T1000 (cell line): Measurements from ENCODE around the gene NKG7.
A peak's percentile ranks its signal among the peaks of the same experiment; 100 is the strongest.

Experiments
- DNase-seq: peaks from one replicate; lab custom pipeline; 2025; ENCODE audit warnings: mixed read lengths; lab: John Stamatoyannopoulos, UW

The NKG7 gene

DNA sequence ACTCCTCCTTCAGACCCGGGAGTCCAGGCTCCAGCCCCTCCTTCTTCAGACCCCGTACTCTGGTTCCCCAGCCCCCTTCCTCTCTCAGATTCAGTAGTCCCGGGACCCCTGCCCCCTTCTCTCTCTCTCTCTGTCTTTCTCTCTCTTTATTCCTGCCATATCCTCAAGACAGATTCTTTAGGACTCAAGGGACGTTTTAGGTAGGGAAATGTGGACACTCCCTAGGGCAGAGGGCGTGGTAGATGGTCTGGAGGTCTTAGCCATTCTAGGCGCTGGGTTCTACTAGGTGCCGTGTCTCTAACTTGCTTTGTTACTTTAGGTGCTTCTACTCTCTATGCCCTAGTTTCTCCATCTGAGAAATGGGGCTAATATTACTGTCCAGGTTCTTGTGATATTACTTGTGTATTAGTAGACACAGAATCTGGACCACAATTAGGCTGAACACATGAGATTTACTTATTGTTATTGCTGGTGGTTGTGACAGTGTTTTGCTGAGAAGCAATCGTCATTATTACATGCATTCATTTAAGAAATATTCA lies 18.7 kb upstream of the NKG7 start:
- DNase-seq, result no peak

DNA sequence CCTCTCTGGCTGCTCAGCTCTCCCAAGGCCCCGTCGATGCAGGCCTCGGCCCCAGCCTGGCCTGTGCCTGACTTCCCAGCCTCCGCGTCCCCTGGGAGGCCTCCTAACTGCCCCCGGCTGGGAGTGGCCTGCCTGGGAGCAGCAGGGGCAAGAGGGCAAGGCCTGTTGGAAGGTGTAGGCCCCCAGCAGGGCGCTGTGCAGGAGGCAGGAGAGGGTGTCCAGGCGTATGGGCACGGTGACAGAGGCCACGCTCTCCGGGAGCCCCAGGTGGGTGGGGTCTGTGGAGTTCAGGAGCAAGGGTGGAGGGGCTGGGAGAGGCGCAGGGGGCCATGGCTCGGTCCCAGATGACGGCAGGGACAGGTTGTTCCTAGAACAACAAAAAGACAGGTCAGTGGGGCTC lies 16.7 kb upstream of the NKG7 start:
- no peak for DNase-seq

DNA sequence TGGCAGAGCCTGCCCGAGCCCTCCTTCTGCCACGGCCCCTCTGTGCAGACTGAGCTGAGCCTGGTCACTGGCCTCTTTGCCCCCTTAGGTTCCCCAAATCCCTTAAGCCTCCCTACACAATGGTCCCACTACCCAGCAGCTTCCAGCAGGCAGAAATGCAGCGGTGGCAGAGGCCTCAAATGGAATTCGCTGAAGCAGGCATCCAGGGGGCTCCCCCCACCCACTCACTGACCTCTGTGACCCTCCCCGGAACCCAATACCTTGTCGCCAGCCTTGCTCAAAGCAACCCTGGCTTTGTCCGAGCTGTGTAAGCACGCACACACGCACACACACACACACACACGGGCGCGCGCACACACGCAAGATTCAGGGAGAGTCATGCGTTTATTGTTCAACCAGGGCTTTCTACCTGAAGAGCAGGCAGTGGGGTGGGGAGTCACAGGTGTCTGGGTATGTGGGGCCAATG lies 15.5 kb upstream of the NKG7 start, which contains the start of gene LIM2:
LIM2 (minus strand) TSS at position 51 of the 466 bp plus-strand sequence. CDS start 531 bp downstream, outside the sequence.
- no peak for DNase-seq

DNA sequence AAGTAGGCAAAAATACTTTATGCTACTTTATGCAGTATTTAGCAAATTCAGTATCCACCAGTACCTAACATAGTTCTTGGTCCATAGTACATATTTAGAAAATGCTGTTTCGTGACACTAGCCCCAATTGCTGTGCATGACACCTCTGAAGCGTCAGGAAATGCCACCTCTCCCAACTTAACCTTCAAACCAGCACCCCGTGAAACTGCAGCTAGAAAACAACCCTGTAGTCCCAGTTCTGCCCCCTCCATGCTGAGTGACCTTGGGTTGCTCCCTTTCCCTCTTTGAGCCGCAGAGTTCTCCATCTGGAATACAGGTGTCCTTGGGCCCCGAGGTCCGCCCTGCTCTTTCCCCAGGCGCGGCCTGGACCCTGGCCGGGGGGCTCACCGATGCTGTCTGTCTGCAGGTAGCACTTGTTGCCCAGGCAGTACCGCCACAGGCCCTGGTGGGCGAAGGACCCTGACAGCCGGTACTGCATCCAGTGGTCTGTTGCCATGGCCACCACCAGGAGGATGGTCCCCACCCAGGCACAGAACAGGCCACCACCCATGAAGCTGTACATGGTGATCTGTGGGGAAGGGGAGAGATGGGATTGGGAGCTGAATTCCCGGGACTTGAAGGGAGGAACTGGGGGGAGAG lies 14.5 kb upstream of the NKG7 start:
- no peak for DNase-seq

DNA sequence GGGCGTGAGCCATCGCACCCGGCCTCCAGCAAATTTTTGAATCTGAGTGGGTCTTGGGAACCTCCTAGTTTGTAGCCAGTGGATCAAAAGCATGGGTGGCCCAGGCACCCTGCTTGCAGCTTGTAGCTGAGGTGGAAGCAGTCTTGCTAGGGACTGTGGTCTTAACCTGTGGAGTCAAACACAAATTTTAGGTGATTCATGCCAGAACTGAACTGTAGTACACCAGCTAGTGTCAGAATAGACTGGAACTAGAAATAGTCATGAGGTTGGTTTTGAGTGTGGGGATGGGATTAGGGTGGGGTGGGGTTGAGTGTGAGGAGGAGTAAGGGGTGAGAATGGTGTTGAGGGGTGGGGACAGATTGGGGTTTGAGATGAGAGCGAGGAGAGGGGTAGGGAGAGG lies 9.6 kb upstream of the NKG7 start:
- no peak for DNase-seq

DNA sequence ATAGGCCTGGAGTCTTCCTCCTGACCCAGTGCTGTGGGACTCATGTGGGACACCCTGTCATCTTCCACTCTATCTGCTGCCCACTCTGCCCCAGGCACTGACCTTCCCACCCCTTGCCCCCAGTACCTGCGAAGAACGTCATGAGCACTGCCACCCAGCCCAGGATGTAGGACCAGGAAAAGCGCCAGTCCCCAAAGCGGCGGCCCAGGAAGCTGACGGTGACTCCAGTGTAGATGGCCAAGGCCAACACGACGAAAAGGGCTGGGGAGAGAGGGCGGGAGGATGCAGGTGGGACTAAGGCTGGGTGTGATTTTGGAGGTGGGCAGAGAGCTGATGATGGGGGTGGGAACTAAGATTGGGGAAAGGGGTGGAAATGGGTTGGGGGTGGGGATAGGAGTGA lies 7.9 kb upstream of the NKG7 start:
- DNase-seq, result no peak

DNA sequence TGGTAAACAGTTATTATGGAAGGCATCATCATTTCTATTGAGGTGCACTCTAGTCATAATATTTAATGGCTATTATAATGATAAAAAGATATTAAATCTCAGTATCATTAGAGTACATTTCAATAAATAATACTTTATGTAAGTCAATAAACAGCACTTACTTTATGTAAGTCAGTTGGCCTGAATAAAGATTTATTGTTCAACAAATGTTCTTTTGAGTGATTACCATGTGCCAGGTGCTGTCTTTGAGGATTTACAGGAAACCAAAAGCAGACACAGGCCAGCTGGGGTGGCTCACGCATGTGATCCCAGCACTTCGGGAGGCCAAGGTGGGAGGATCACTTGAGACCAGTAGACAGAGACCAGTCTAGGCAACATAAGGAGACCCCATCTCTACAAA lies 5.0 kb upstream of the NKG7 start:
- DNase-seq, result no peak

DNA sequence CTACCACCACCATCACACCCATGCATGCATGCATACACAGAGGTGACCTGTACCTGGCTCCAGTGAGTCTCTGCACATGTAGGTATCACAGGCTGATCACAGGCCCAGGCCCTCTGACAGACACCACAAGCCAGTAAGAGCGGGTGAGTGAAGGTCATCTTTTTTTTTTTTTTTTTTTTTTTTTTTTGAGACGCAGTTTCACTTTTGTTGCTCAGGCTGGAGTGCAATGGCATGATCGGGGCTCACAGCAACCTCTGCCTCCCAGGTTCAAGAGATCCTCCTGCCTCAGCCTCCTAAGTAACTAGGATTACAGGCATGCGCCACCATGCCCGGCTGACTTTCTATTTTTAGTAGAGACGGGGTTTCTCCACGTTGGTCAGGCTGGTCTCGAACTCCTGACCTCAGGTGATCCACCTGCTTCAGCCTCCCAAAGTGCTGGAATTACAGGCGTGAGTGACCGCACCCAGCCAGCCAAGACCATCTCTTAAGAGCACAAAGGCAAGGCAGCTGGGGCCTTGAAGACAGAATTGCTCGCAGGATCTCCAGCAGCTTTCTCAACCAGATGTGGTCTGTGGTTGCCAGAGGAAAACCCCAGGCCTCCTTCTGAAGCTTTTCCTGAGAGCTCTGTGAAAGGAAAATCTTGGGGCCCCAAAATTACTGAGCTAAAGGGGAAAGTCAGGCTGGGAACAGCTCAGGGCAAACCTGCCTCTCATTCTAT lies 3.2 kb upstream of the NKG7 start:
- DNase-seq, result no peak

DNA sequence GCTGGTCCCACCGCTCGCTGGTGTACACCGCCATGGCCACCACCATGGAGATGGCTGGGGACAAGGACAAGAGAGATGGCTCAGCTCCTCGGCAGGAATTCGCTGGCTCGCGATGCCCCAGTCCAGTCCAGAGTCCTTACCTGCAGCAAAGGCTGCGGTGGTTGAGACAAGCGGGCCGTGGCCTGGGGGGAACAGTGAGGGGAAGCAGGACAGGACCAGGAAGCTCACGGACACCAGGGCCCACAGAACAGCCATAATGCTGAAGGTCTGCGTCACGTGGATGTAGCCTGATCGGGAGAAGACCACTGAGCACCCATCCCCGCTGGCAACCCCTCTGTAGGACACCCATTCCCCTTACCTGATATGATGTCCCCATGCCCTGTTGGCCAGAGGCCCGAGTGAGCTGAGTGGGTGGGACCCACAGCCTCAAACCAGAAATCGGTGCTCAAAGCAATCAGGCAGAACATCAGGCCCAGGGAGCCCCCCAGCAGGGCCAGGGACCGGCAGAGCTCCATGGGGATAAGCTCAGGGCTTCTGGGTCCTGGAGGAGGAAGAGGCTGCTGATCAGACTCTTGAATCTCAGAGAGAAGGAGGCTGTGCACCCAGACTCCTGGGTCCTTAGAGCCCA lies 319 bp downstream of the NKG7 start:
- DNase-seq, result no peak

DNA sequence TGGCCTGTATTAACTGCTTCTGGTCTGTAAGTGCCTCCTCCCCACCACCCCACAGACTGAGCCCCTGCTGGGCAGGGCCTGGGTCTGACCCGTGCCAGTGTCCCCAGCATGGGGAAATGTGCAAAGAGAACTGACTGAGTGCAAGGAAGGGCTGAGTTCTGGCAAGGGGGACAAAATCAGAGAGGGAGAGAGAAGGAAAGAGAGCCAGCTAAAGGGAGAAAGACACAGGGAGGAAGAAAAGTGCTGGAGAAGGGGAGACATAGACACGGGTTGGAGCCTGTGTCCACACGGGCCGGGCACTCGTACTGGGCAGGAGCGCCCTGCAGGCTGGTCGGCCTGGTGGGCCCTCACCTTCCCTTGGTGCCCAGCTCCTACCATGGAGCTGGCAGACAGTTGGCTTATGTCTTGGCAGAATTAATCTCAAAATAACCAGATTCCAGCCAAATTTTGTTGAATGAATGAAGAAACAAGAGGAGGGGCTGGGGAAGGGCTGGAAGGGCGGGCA lies 1.2 kb downstream of the NKG7 start:
- no peak for DNase-seq

DNA sequence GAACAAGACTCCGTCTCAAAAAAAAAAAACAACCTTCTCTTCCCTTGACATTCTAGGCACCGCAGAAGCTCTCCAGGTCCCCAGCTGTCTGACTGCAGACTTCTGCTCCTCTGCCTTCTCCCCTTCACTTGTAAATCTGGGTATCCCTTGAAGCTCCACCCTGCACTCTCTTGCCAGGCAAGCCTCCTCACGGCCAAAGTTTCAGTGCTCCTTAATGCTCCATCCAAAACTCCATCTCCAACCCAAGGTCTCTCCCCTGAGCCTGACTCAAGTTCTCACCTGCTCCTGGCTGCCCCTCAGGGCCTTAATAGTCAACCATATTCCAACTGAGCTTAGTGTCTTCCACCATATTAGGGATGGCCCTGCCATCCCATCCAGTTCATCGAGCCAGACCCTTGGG lies 2.2 kb downstream of the NKG7 start:
- no peak for DNase-seq

DNA sequence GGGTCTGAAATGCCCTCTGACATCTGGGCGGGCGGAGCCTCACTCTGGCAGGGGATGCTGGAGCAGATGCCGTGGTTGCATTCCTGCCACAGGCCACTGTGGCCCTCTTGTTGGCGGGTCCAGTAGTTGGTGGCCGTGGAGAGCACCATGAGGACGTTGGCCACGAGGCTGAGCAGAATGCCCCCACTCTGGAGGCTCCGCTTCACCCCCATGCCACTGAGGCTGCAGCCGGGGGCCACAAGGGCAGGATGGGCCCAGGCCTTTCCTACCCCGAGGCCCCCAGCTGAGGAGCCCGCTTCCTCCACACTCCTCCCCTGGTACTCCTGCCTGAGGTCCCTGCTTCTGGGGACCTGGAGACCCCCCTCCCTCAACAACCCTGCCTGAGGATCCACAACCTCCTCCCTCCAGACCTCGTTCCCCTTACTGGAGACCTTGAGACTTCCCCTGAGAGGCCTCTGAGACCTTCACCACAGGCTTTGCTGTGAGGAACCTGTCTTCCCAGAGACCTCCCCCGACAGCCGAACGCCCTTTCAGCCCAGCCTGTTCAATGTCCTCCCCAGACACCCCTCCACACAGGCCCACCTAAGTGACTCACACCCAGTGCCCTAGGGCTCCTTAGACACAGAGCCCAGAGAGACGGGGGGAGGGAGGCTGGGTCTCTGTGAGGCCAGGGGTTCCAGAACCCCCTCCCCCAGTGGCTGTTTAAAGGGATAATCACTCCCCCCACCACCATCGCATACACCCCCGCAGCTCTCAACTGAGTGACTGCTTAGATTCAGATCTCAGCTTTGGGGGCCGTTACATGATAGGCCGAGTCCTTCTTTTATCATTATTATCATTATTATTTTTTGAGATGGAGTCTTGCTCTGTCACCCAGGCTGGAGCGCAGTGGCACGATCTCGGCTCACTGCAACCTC lies 3.8 kb downstream of the NKG7 start, which contains the start of gene CLDND2:
CLDND2 (minus strand) TSS at position 638 of the 917 bp plus-strand sequence; CDS start at position 212, 426 bp downstream.
- DNase-seq, result no peak

DNA sequence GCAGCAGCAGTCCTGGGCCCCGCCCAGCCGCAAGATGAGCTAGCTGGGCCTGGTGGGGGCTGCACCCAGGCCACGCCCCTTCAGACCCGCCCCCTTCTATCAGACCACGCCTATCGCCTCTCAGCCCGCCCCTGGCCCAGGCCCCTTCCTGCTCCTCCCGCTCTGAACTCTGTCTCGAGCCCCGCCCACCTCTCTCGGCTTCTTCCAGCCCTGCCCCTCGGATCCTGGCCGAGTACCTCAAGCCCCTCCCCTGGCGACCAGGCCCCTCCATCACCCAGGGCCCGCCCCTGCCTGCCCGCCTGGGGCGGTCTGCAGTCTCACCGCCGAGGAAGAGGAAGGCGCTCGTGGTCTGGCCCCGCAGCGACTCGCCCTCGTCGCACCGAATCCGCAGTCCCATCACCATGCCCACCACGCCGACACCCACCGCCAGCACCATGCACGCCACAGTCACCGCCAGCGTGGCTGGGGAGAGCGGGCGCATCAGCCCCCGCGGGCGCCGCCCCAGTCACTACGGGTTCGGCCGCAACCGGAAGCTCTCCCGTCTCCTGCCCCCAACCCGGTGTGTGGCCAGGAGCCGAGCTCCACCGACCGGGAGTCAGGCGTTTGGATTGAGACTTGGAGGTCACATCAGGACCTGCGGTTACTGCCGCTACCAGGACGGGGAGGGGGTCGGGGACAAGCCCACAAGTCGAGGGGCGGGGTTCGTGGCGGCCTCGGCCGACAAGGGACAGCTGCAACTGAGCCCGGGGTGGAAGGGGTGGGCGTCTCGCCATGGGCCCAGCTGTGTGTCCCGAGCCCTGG lies 4.7 kb downstream of the NKG7 start:
- peak; percentile 98 for DNase-seq

DNA sequence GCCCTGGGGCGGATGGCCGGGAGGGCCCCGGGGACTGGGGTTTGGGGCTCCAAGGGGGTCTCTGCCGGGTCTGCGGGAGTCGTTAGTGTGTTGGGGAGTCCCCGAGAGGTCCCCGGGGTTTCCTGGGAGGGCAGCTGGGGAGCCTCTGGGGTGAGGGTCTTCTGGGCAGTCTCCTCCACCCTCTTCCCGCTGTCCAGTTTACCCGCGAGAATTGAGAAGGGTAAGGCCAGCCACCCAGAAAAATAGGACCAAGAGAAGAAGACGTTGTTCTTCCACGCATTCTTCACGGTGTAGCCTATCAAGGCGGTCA lies 5.2 kb downstream of the NKG7 start:
- no peak for DNase-seq

DNA sequence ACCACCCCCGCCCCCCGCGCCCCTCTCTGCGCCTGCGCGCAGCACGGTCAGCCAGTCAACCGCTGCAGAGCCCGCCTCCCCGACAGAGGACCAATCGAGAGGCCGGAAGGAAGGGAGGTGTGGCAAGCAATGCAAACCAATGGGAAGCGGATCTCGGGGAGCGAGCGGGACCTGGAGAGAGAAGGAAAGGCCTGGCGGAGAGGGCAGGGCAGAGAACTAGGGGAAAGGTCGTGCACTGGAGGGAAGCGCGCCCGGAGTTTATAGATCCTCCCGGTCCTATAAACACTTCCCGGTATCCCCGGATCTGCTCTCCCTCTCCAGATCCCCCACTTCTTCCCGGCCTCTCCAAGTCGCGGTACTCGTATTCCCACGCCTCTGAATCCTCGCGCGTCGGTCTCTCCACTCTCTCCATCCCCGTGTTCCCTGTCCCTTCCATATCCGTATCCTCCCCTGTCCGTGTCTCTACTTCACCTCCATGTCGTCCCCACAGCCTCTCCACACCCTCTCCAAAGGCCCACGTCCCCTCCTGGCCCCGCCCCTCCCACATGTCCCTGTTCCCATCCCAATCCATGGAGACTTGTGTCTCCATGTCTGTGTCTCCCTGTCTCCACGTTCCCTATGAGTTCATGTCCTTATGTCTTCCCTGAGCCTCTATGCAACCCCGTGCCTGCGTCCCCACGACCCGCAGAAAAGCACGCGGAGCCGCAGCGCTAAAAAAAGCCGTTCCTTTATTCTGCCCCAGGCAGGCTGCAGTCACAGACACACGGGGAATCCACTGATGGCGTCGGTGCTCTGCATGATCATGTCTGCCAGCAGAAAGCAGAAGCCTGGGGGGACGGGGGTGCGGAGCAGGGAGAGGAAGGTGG lies 5.8 kb downstream of the NKG7 start:
- peak; percentile 89 for DNase-seq

DNA sequence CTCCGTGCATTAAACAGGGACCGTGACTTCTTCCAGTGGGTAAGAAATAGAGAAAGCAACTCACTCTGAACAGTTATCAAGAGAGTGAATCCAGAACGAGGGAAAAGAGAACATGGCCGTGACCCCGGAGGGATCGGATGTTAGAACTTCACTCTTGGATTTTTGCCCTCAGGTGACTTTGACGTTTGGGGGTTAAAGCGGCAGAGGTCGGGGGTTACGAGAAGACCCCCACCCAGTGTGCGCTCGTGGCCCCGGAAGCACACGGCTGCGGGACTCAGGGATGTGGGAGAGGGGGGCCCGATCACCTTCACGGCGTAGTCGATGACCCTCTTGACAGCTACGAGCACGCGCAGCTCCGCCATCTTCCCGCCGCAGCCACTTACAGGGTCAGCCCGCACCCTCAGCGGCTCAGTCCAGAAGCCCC lies 6.5 kb downstream of the NKG7 start, which contains the start of gene ETFB:
ETFB (minus strand) TSS at position 424 of the 424 bp plus-strand sequence; CDS start at position 362, 62 bp downstream.
- no peak for DNase-seq

DNA sequence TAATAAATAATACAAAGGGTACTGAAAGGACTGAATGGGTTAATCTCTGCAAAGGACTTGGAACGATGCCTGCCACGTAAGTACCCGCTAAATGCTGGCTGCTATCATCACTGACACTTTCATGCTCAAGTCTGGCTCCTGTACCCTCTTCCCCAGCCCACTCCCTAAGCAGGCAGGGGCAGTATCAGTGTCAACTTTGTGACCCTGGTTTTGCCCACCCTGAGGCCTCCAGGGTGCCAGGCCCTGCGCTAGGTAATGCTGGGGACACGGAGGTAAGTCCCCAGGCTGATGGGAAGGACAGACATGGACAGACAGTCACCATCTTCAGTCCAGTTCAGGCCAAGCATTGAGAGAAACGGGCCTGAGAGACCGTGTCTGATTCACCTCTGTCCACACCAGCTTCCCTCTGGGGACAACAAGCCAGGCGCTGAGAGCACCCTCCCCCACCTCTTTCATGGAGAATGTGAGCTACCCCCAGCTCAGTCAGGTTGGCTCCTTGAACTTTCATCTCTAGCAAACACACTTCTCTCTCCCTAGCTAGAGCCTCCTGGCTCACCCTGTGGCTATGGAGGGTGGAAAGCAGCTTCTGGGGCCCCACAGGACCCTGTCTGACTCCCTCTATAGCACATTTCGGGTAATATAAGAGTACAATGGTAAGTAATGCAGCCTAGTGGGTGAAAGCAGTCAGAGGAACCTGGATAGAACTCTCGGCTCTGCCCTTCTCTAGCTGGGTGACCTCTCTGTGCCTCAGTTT lies 7.1 kb downstream of the NKG7 start:
- peak; percentile 36 for DNase-seq

DNA sequence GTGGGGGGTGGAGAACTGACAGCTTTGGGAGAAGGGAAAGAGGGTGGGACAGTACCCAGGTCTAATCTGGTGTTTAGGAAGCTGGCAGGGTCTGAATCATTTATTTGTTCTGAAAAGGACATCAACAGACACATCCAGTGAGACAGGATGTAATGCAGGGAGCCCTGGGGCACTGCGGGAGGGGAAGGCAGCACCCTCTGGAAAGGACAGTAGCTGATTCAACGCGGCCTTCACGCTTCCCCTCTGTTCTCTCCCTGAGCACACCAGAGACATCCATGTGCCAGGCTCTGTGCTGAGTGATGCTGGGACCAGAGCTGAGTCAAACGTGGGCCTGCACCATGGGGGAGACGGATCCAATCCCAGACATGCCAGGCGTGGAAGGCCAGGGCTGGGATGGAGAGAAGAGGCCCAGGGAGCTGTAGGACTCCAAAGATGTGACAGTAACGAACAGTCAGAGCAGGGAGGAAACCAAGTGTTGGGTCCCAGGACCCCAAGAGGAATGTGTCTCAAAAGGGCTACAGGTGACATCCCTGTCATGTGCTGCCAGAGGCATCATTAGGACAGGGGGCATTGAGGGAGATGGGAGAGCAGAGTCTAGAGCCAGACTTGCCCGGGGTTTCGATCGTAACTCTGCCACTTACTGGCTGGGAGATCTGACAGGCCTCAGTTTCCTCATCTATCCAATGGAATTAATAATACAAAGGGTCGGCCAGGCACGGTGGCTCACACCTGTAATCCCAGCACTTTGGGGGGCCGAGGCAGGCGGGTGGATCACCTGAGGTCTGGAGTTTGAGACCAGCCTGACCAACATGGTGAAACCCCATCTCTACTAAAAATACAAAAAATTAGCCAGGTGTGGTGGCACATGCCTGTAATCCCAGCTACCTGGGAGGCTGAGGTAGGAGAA lies 8.0 kb downstream of the NKG7 start:
- DNase-seq, result peak; percentile 13
